ENCODE measurements around the gene NUDT22.
A peak's percentile ranks its signal among the peaks of the same experiment; 100 is the strongest.

NUDT22 gene

DNA sequence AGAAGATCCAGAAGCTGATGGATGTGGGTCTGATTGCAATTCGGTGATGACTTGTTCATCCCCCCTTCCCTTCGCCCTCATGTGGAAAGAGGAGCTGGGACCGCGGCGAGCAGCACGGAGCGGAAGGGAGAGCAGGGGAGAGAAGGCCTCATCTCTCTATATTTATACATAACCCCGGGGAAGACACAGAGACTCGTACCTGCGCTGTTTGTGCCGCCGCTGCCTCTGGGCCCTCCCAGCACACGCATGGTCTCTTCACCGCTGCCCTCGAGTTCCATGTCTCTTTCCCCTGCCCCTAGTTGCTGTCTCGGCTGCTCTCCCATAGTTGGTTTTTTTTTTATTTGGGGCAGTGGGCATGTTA, 22.0 kb upstream of the NUDT22 start:
- Histone ChIP-seq H3K27me3 (ENCODE audit: low read depth, low read length) (no peaks in the 10 kb centered on the region), H3K9me3 (ENCODE audit: insufficient read depth, low read length) (no peaks in the 10 kb centered on the region), H2AFZ (ENCODE audit: low read depth, low read length) (no peak overlapping the region), H4K20me1 (ENCODE audit: insufficient read depth, low read length) (no peaks in the 10 kb centered on the region; the same call in 1 of the 2 replicates), H3K36me3 (replicated peaks; ENCODE audit: low read depth, low read length) (peaks cover 56% of the 10 kb centered on the region), H3K4me3 (ENCODE audit: low read length) (no peak overlapping the region), H3K4me1 (ENCODE audit: low read length) (peaks cover 47% of the 10 kb centered on the region), H3K4me2 (ENCODE audit: low read length) (no peak overlapping the region), H3K79me2 (ENCODE audit: low read length) (peaks cover 36% of the 10 kb centered on the region), H3K27ac (ENCODE audit: low read length) (no peak overlapping the region), H3K9ac (ENCODE audit: low read length) (no peak overlapping the region)
- TF ChIP-seq, protein P1, sequence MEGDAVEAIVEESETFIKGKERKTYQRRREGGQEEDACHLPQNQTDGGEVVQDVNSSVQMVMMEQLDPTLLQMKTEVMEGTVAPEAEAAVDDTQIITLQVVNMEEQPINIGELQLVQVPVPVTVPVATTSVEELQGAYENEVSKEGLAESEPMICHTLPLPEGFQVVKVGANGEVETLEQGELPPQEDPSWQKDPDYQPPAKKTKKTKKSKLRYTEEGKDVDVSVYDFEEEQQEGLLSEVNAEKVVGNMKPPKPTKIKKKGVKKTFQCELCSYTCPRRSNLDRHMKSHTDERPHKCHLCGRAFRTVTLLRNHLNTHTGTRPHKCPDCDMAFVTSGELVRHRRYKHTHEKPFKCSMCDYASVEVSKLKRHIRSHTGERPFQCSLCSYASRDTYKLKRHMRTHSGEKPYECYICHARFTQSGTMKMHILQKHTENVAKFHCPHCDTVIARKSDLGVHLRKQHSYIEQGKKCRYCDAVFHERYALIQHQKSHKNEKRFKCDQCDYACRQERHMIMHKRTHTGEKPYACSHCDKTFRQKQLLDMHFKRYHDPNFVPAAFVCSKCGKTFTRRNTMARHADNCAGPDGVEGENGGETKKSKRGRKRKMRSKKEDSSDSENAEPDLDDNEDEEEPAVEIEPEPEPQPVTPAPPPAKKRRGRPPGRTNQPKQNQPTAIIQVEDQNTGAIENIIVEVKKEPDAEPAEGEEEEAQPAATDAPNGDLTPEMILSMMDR (IDR thresholded peaks at IDR 0.05; ENCODE audit: low read depth, low read length), result no peak
- no peak for TF ChIP-seq EZH2phosphoT487 (IDR thresholded peaks at IDR 0.05; ENCODE audit: low read depth)

DNA sequence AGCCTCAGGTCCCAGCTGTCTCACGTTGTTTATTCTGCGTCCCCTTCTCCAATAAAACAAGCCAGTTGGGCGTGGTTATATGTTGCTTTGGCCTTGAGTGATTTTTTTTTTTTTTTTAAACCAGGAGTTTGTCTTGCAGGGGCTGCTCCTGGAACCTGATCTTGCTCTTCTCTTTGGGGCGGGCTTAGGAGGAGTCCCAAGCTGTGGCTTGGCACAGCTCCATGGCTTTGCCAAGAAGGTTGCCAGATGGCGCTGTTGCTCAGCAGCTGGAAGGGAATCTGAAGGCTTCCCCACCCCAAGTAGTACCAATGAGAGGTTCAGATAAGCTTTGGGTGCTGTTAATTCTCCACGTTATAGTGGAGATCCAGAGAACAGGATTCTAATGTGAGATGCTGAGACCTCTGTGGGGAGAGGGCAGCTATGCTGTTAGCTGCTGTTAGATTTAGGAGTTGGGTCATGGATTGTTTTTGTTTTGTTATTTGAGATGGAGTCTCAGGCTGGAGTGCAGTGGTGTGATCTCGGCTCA, 21.5 kb upstream of the NUDT22 start:
- H3K4me1 ChIP-seq (ENCODE audit: low read length), result peaks cover 47% of the 10 kb centered on the region
- H3K79me2 ChIP-seq (ENCODE audit: low read length), result peaks cover 36% of the 10 kb centered on the region
- H3K9me3 ChIP-seq (ENCODE audit: insufficient read depth, low read length), result no peaks in the 10 kb centered on the region
- no peak for TF ChIP-seq EZH2phosphoT487 (IDR thresholded peaks at IDR 0.05; ENCODE audit: low read depth)
- TF ChIP-seq, protein P1 (IDR thresholded peaks at IDR 0.05; ENCODE audit: low read depth, low read length), result peak; percentile 86
- H3K4me2 ChIP-seq (ENCODE audit: low read length), result no peak overlapping the region
- H2AFZ ChIP-seq (ENCODE audit: low read depth, low read length), result no peak overlapping the region
- peak overlapping the region; percentile 88 for H3K27ac ChIP-seq (ENCODE audit: low read length)
- H3K9ac ChIP-seq (ENCODE audit: low read length), result no peak overlapping the region
- no peak overlapping the region for H3K4me3 ChIP-seq (ENCODE audit: low read length)
- H4K20me1 ChIP-seq (ENCODE audit: insufficient read depth, low read length), result no peaks in the 10 kb centered on the region; the same call in 1 of the 2 replicates
- no peaks in the 10 kb centered on the region for H3K27me3 ChIP-seq (ENCODE audit: low read depth, low read length)
- peaks cover 56% of the 10 kb centered on the region for H3K36me3 ChIP-seq (replicated peaks; ENCODE audit: low read depth, low read length)

DNA sequence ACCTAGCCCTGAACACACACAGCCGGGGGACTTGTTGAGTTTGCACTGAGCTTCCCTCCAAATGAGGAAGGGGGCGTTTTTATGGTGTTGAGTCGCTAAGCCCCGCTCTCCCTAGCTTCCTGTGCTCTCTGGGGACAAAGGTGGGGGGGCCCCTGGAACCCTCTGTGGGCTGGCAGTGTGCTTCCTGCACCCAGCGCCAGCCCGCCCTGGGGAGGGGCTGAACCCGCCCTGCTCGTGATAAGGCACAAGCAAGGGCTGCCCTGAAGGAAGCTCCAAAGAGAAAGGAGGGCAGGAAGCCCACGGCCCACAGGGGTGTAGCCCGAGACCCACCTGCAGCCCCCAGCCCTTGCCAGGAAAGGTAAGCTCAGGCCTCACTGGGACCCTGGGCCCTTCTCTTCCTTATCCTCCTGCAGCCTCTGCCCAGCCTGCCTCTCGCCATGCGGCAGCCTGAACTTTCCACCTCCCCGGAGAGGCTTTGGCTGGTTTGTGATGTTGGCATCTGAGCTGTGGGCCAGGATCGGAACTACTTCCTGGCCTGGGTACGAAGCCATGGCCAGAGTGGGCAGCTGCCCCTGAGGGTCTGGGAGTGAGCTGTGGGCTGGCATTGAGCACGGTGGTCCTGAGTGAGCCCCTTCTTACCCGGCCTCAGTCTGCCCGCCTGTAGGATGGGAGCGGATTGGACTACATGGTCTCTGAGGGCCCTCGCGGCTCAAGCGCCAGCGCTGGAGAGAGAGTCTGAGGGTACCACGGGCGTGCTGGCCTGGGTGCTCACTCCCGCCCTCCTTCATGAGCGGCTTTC, 19.4 kb upstream of the NUDT22 start, which contains the start of gene FERMT3:
TSS of gene FERMT3 (plus strand) at position 265 of the 799 bp plus-strand sequence. CDS start 644 bp downstream, outside the sequence.
- Histone ChIP-seq H3K4me2 (ENCODE audit: low read length) (peak within 1 kb of the TSS; percentile 95), H3K4me3 (ENCODE audit: low read length) (peak within 1 kb of the TSS; percentile 82), H3K27ac (ENCODE audit: low read length) (peak within 1 kb of the TSS; percentile 88), H3K4me1 (ENCODE audit: low read length) (peaks cover 47% of the 10 kb centered on the region), H3K79me2 (ENCODE audit: low read length) (peaks cover 31% of the 10 kb centered on the region), H2AFZ (ENCODE audit: low read depth, low read length) (no peak within 1 kb of the TSS), H3K9ac (ENCODE audit: low read length) (peak within 1 kb of the TSS; percentile 94), H4K20me1 (ENCODE audit: insufficient read depth, low read length) (no peaks in the 10 kb centered on the region), H3K36me3 (replicated peaks; ENCODE audit: low read depth, low read length) (peaks cover 52% of the 10 kb centered on the region), H3K9me3 (ENCODE audit: insufficient read depth, low read length) (no peaks in the 10 kb centered on the region), H3K27me3 (ENCODE audit: low read depth, low read length) (no peaks in the 10 kb centered on the region)
- TF ChIP-seq EZH2phosphoT487 (IDR thresholded peaks at IDR 0.05; ENCODE audit: low read depth), result no peak
- TF ChIP-seq, protein P1 (IDR thresholded peaks at IDR 0.05; ENCODE audit: low read depth, low read length), result no peak; the same call in 1 of the 2 replicates

Measured in OCI-LY3 (cell line).